HG02642 (cell line): ENCODE measurements around the gene C1S.
"Not testable (repeated sequence)": the region's sequence is repeated elsewhere in the genome, so short reads cannot be mapped to it uniquely, and the experiment has no call there.

Experiments
- ATAC-seq: cut with Tn5 transposase; IDR thresholded peaks from one replicate; pipeline ENCODE4 v1.9.1; 2021; ENCODE audit warnings: mild to moderate bottlenecking; ENCODE audit not compliant: unreplicated experiment, poor library complexity

Gene C1S

GRCh38 chr12:7045913-7046312 is 14.6 kb upstream of the C1S start:
- ATAC-seq = no peak

GRCh38 chr12:7046383-7047105 is 14.0 kb upstream of the C1S start:
- ATAC-seq = no peak

GRCh38 chr12:7047306-7047705 is 13.2 kb upstream of the C1S start:
- ATAC-seq = no peak

- not testable (repeated sequence) for ATAC-seq
Measured at GRCh38 chr12:7049445-7049951, 11.0 kb upstream of the C1S start.

- ATAC-seq = not testable (repeated sequence)
Measured at GRCh38 chr12:7049973-7050372, 10.5 kb upstream of the C1S start.

GRCh38 chr12:7054925-7055324 is 5.6 kb upstream of the C1S start:
- no peak for ATAC-seq

- ATAC-seq = not testable (repeated sequence)
Measured at GRCh38 chr12:7055736-7056135, 4.8 kb upstream of the C1S start.

GRCh38 chr12:7058163-7058845 is 2.2 kb upstream of the C1S start:
- no peak for ATAC-seq

GRCh38 chr12:7058850-7059395 is 1.6 kb upstream of the C1S start:
- ATAC-seq = no peak

- ATAC-seq = no peak
Measured at GRCh38 chr12:7059780-7060179, 738 bp upstream of the C1S start.

- ATAC-seq = no peak
Measured at GRCh38 chr12:7061138-7061537, 620 bp downstream of the C1S start.

- ATAC-seq = no peak
Measured at GRCh38 chr12:7061596-7061995, 1.1 kb downstream of the C1S start.

- ATAC-seq = no peak
Measured at GRCh38 chr12:7064516-7064915, 4.0 kb downstream of the C1S start.

- ATAC-seq = no peak
Measured at GRCh38 chr12:7065073-7065623, 4.6 kb downstream of the C1S start.

GRCh38 chr12:7066596-7066995 is 6.1 kb downstream of the C1S start:
- no peak for ATAC-seq

GRCh38 chr12:7067096-7067495 is 6.6 kb downstream of the C1S start:
- no peak for ATAC-seq

GRCh38 chr12:7068240-7068993 is 7.9 kb downstream of the C1S start:
- ATAC-seq = no peak

- ATAC-seq = no peak
Measured at GRCh38 chr12:7068994-7069346, 8.5 kb downstream of the C1S start.

- no peak for ATAC-seq
Measured at GRCh38 chr12:7069386-7069785, 8.9 kb downstream of the C1S start.

GRCh38 chr12:7072035-7072434 is 11.5 kb downstream of the C1S start:
- ATAC-seq = no peak

- no peak for ATAC-seq
Measured at GRCh38 chr12:7072554-7072953, 12.0 kb downstream of the C1S start.
